Natural killer cell (primary cell): Measurements from ENCODE around the gene EEIG2. TPM values are rescaled to one million over a fixed set of nuclear protein-coding genes. Genes with fewer than 3 reads are reported as not detected.

ENCODE experiments used
- ATAC-seq, 3 donors: fragments of 150-1000 bp in 2 of 3; fragments of 200-7000 bp in 1 of 3; cut with Tn5 transposase; 1 replicate in 1 of 3; 2 replicates in 2 of 3; pipeline ENCODE4 v1.10.0; 2021; ENCODE audit warnings: mild to moderate bottlenecking in 2 of 3, moderate library complexity in 2 of 3
- DNase-seq, 2 donors: peaks; one replicate each; pipeline versions ENCODE4 v3.0.0 to v3.0.0-alpha.2; 2013 to 2021; ENCODE audit warnings: mixed read lengths in 1 of 2
- H3K27ac ChIP-seq: one replicate; pipeline ENCODE4 v1.5.1; 2013; ENCODE audit warnings: mild to moderate bottlenecking, low read length
- H3K27me3 ChIP-seq: one replicate; pipeline ENCODE4 v1.6.1; 2013; ENCODE audit warnings: low read length; ENCODE audit not compliant: control insufficient read depth, insufficient read depth
- H3K36me3 ChIP-seq: one replicate; pipeline ENCODE4 v1.6.1; 2013; ENCODE audit warnings: low read length; ENCODE audit not compliant: control insufficient read depth, insufficient read depth
- H3K4me1 ChIP-seq: one replicate; pipeline ENCODE4 v1.6.1; 2013; ENCODE audit warnings: low read length; ENCODE audit not compliant: control insufficient read depth, insufficient read depth
- H3K4me3 ChIP-seq: one replicate; pipeline ENCODE4 v1.5.1; 2013; ENCODE audit warnings: low read length
- H3K9me3 ChIP-seq: one replicate; pipeline ENCODE4 v1.6.1; 2013; ENCODE audit warnings: low read length; ENCODE audit not compliant: control insufficient read depth, insufficient read depth
- H3K27ac Mint-ChIP-seq, 2 donors: one replicate each; pipeline ENCODE4 v1.8.0; 2022; ENCODE audit warnings: mild to moderate bottlenecking in 2 of 2, mixed read lengths in 2 of 2, moderate library complexity in 1 of 2
- H3K27me3 Mint-ChIP-seq, 2 donors: one replicate each; pipeline ENCODE4 v1.8.0; 2022; ENCODE audit warnings: low read depth in 2 of 2, mixed read lengths in 2 of 2
- H3K36me3 Mint-ChIP-seq: one replicate; pipeline ENCODE4 v1.8.0; 2022; ENCODE audit warnings: mixed read lengths
- H3K4me1 Mint-ChIP-seq, 2 donors: one replicate each; pipeline ENCODE4 v1.8.0; 2022; ENCODE audit warnings: mixed read lengths in 2 of 2
- H3K4me3 Mint-ChIP-seq: one replicate; pipeline ENCODE4 v1.8.0; 2022; ENCODE audit warnings: mild to moderate bottlenecking, moderate library complexity, mixed read lengths
- H3K9me3 Mint-ChIP-seq, 2 donors: one replicate each; pipeline ENCODE4 v1.8.0; 2022; ENCODE audit warnings: mixed read lengths in 2 of 2
- WGBS: methylation state at CpG from one replicate; pipeline ENCODE4 v1.1.7; 2013; ENCODE audit warnings: missing lambda C conversion rate; ENCODE audit not compliant: insufficient coverage; 5-methylcytosine and 5-hydroxymethylcytosine counted together
- intact Hi-C: fragments of 100-400 bp; cut with micrococcal nuclease; formaldehyde crosslinking; loops from one replicate; pipeline ENCODE4 v1.14.2; 2022
- total RNA-seq, 4 donors: library from RNA; stranded (reverse); fragments of 120-200 nt in 1 of 4; gene quantifications; one replicate each; pipeline versions ENCODE4 v1.2.3 to v1.2.4, GENCODE V29; 2013 to 2022
- TF ChIP-seq, protein P1 (sequence below): fragments of 200-600 bp; IDR thresholded peaks from one replicate; pipeline ENCODE4 v1.8.0; 2022; ENCODE audit warnings: antibody characterized with exemption

Gene EEIG2
- total RNA-seq, 3 donors from 2014 or later (not counting 1 experiment from before 2014, with no cell fraction given): 18.2 to 23.9 (median 20.3) TPM

GRCh38 chr1:108557296-108557695 is 2.6 kb upstream of the EEIG2 start:
- H3K36me3 ChIP-seq: no peaks in the 10 kb centered on the region
- H3K4me1 Mint-ChIP-seq: peaks cover 18 to 19% of the 10 kb centered on the region in 2 donors
- intact Hi-C loops: no loop called here
- H3K27me3 ChIP-seq: no peaks in the 10 kb centered on the region
- ATAC-seq (no peak), DNase-seq (no peak)
- H3K4me1 ChIP-seq: peaks cover 28% of the 10 kb centered on the region
- H3K27me3 Mint-ChIP-seq: no peaks in the 10 kb centered on the region
- TF ChIP-seq, protein P1, sequence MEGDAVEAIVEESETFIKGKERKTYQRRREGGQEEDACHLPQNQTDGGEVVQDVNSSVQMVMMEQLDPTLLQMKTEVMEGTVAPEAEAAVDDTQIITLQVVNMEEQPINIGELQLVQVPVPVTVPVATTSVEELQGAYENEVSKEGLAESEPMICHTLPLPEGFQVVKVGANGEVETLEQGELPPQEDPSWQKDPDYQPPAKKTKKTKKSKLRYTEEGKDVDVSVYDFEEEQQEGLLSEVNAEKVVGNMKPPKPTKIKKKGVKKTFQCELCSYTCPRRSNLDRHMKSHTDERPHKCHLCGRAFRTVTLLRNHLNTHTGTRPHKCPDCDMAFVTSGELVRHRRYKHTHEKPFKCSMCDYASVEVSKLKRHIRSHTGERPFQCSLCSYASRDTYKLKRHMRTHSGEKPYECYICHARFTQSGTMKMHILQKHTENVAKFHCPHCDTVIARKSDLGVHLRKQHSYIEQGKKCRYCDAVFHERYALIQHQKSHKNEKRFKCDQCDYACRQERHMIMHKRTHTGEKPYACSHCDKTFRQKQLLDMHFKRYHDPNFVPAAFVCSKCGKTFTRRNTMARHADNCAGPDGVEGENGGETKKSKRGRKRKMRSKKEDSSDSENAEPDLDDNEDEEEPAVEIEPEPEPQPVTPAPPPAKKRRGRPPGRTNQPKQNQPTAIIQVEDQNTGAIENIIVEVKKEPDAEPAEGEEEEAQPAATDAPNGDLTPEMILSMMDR: no peak
- no peaks in the 10 kb centered on the region for H3K9me3 Mint-ChIP-seq
- no peak overlapping the region for H3K4me3 ChIP-seq
- peak overlapping the region; percentile 49 for H3K27ac ChIP-seq
- no peak overlapping the region for H3K27ac Mint-ChIP-seq
- H3K4me3 Mint-ChIP-seq: no peak overlapping the region
- no peaks in the 10 kb centered on the region for H3K9me3 ChIP-seq
- H3K36me3 Mint-ChIP-seq: no peaks in the 10 kb centered on the region

GRCh38 chr1:108560189-108560873 is 431 bp downstream of the EEIG2 start:
- H3K9me3 ChIP-seq: no peaks in the 10 kb centered on the region
- WGBS: under 1% methylated on average over 59 of the region's 59 CpGs
- no peaks in the 10 kb centered on the region for H3K36me3 Mint-ChIP-seq
- H3K4me1 Mint-ChIP-seq: peaks cover 30% of the 10 kb centered on the region in 2 donors
- peak overlapping the region; percentile 50 for H3K27ac ChIP-seq
- H3K4me1 ChIP-seq: peaks cover 28% of the 10 kb centered on the region
- DNase-seq (peak; percentile 28 to 54), ATAC-seq (peak; percentile 37 to 49 (median 49))
- intact Hi-C loops: loop anchor here (2.0 to 5.0 kb wide), 2 partner anchors 86 to 132 kb away; partner anchors contain the start of gene PRPF38B
- H3K27ac Mint-ChIP-seq: peak overlapping the region; percentile 86 to 88
- H3K4me3 Mint-ChIP-seq: peak overlapping the region; percentile 95
- no peaks in the 10 kb centered on the region for H3K27me3 ChIP-seq
- no peaks in the 10 kb centered on the region for H3K9me3 Mint-ChIP-seq
- H3K36me3 ChIP-seq: no peaks in the 10 kb centered on the region
- TF ChIP-seq, protein P1: no peak
- H3K4me3 ChIP-seq: peak overlapping the region; percentile 74
- no peaks in the 10 kb centered on the region for H3K27me3 Mint-ChIP-seq

DNA sequence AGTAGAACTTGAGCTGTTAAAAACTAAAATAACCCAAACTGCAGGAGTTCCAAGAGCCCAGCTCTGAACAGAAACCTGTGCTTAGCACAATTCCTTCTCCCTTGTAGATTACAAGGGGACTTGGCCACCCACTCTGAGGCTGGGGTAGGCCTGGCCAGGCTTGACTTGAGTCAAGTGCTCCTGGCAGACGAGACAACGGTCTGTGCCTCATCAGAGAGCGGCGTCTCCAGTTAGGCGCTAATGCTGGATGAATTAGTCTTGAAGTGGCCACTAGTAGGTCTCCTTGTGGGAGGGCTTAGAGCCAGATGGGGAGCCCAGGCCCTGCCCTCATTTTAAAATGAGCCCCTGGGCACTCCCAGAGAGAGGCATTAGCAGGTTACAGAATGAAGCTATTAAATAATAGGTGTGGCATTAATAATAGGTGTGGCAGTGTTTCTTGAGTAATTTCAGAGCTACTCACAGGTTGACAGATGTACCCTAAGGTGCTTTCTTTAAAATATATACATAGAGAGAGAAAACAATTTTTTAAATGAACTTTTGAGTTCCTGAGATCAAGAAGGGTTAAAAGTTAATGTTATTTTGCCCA is 1.1 kb downstream of the EEIG2 start:
- intact Hi-C loops: loop anchor here (1.0 to 5.0 kb wide), 4 partner anchors 30 to 131 kb away; partner anchors contain the start of gene PRPF38B
- H3K4me1 Mint-ChIP-seq: peaks cover 30% of the 10 kb centered on the region in 2 donors
- no peaks in the 10 kb centered on the region for H3K9me3 ChIP-seq
- no peaks in the 10 kb centered on the region for H3K27me3 Mint-ChIP-seq
- peak overlapping the region; percentile 74 for H3K4me3 ChIP-seq
- peaks cover 28% of the 10 kb centered on the region for H3K4me1 ChIP-seq
- no peaks in the 10 kb centered on the region for H3K36me3 Mint-ChIP-seq
- H3K27ac Mint-ChIP-seq: peak overlapping the region; percentile 86 to 88
- DNase-seq (peak; percentile 45 to 65), ATAC-seq (peak; percentile 25 to 52 (median 40))
- peak overlapping the region; percentile 95 for H3K4me3 Mint-ChIP-seq
- peak overlapping the region; percentile 50 for H3K27ac ChIP-seq
- no peaks in the 10 kb centered on the region for H3K27me3 ChIP-seq
- no peaks in the 10 kb centered on the region for H3K9me3 Mint-ChIP-seq
- no peaks in the 10 kb centered on the region for H3K36me3 ChIP-seq
- WGBS: 21% methylated on average over 5 of the region's 5 CpGs
- TF ChIP-seq, protein P1: no peak
